GM23338 (cell line): ENCODE data around the gene ELN.

Experiments used
- CREB1 ChIP-seq: fragments of 250-450 bp; sonication (Bioruptor Pico); IDR thresholded peaks from 2 replicates; pipeline ENCODE4 v1.5.0; 2020; ENCODE audit warnings: low read depth, mild to moderate bottlenecking, moderate library complexity
- EZH2 ChIP-seq: fragments of 200-600 bp; sonication (generic); IDR thresholded peaks from one replicate; pipeline ENCODE4 v1.8.0; 2017; ENCODE audit warnings: antibody characterized with exemption, mild to moderate bottlenecking, low read depth; ENCODE audit not compliant: unreplicated experiment
- JUNB ChIP-seq: IDR thresholded peaks from one replicate; pipeline ENCODE4 v1.6.1; 2016; ENCODE audit warnings: antibody characterized with exemption; ENCODE audit not compliant: unreplicated experiment
- NANOG ChIP-seq: IDR thresholded peaks from 2 replicates; pipeline ENCODE4 v1.6.1; 2016; ENCODE audit warnings: antibody characterized with exemption, borderline replicate concordance
- POLR2AphosphoS5 ChIP-seq: IDR thresholded peaks from 2 replicates; pipeline ENCODE4 v1.6.1; 2016; ENCODE audit warnings: antibody characterized with exemption, low read depth
- STAT1 ChIP-seq: IDR thresholded peaks from one replicate; pipeline ENCODE4 v1.6.1; 2016; ENCODE audit warnings: antibody characterized with exemption; ENCODE audit not compliant: unreplicated experiment
- TF ChIP-seq, protein P1 (sequence below): IDR thresholded peaks from one replicate; pipeline ENCODE4 v1.6.1; 2018; ENCODE audit warnings: antibody characterized with exemption; ENCODE audit not compliant: unreplicated experiment
- TF ChIP-seq, protein P2 (sequence below), 2 experiments: fragments of 200-600 bp in 1 of 2; sonication (generic) in 1 of 2; conservative IDR thresholded peaks; 2 replicates each; pipeline versions ENCODE4 v1.5.1 to v1.6.1; 2016 to 2017; ENCODE audit warnings: antibody characterized with exemption in 2 of 2, low read depth in 2 of 2, mild to moderate bottlenecking in 2 of 2, moderate library complexity in 1 of 2

DNA sequence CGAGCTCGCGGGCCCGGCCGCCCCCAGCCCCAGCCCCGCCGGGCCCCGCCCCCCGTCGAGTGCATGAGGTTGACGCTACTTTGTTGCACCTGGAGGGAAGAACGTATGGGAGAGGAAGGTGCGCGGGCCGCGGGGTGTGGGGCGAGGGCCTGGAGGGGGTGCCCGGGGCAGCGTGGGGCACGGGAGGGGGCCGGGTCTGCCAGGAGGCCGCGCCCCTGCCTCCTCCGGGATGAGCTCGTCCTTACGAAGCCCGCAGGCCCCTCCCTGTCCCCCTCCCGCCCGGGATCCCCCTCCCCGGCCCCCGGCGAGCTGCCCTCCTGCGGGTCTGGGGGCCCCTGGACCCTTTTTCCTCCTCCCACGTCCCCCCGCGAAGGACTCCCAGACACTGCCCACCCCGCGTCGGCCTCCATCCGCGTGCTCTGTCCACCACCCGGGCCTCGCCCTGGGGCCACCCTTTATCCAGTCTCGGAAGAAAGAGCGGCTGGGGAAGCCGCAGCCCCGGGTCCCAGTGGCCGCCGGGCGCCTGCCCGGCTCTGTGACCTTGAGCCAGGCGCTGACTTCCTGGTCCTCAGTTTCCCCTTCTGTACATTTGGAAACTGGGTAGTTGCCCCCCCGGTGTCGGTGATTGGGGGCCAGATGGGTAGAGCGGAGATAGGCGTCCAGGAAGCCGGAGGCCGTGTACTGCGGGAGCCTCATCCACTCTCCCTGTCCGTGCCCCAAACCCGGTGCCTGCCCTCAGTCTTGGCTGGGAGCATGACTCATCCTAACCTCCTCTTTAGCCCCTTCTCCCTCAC, 56.2 kb downstream of the ELN start:
- TF ChIP-seq, protein P1, sequence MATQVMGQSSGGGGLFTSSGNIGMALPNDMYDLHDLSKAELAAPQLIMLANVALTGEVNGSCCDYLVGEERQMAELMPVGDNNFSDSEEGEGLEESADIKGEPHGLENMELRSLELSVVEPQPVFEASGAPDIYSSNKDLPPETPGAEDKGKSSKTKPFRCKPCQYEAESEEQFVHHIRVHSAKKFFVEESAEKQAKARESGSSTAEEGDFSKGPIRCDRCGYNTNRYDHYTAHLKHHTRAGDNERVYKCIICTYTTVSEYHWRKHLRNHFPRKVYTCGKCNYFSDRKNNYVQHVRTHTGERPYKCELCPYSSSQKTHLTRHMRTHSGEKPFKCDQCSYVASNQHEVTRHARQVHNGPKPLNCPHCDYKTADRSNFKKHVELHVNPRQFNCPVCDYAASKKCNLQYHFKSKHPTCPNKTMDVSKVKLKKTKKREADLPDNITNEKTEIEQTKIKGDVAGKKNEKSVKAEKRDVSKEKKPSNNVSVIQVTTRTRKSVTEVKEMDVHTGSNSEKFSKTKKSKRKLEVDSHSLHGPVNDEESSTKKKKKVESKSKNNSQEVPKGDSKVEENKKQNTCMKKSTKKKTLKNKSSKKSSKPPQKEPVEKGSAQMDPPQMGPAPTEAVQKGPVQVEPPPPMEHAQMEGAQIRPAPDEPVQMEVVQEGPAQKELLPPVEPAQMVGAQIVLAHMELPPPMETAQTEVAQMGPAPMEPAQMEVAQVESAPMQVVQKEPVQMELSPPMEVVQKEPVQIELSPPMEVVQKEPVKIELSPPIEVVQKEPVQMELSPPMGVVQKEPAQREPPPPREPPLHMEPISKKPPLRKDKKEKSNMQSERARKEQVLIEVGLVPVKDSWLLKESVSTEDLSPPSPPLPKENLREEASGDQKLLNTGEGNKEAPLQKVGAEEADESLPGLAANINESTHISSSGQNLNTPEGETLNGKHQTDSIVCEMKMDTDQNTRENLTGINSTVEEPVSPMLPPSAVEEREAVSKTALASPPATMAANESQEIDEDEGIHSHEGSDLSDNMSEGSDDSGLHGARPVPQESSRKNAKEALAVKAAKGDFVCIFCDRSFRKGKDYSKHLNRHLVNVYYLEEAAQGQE, result no peak
- TF ChIP-seq POLR2AphosphoS5, result no peak
- TF ChIP-seq, protein P2, sequence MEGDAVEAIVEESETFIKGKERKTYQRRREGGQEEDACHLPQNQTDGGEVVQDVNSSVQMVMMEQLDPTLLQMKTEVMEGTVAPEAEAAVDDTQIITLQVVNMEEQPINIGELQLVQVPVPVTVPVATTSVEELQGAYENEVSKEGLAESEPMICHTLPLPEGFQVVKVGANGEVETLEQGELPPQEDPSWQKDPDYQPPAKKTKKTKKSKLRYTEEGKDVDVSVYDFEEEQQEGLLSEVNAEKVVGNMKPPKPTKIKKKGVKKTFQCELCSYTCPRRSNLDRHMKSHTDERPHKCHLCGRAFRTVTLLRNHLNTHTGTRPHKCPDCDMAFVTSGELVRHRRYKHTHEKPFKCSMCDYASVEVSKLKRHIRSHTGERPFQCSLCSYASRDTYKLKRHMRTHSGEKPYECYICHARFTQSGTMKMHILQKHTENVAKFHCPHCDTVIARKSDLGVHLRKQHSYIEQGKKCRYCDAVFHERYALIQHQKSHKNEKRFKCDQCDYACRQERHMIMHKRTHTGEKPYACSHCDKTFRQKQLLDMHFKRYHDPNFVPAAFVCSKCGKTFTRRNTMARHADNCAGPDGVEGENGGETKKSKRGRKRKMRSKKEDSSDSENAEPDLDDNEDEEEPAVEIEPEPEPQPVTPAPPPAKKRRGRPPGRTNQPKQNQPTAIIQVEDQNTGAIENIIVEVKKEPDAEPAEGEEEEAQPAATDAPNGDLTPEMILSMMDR (conservative IDR thresholded peaks at IDR 0.05; ENCODE audit: low read depth in 2 of 2), result no peak
- TF ChIP-seq NANOG, result no peak
- TF ChIP-seq EZH2, result no peak
- no peak for TF ChIP-seq CREB1 (CRISPR knock-in tag)
- TF ChIP-seq JUNB, result no peak
- no peak for TF ChIP-seq STAT1
